ENCODE data around the gene RPAP2.
A peak's percentile ranks its signal among the peaks of the same experiment; 100 is the strongest.

Gene RPAP2

GRCh38 chr1:92446546-92446945, 147.7 kb downstream of the RPAP2 start:
- ATAC-seq (ENCODE audit: insufficient read depth, low read depth), result no peak
- Histone ChIP-seq H3K36me3 (ENCODE audit: insufficient read depth, low read length) (no peaks in the 10 kb centered on the region), H2AFZ (ENCODE audit: low read depth, low read length) (no peak overlapping the region), H3K4me2 (ENCODE audit: insufficient read depth, low read length) (no peak overlapping the region), H3K27me3 (ENCODE audit: insufficient read depth, low read length, poor library complexity) (no peaks in the 10 kb centered on the region), H3K79me2 (ENCODE audit: insufficient read depth, low read length) (no peaks in the 10 kb centered on the region), H3K9me3 (ENCODE audit: insufficient read depth, low read length, severe bottlenecking) (no peaks in the 10 kb centered on the region), H3K4me3 (ENCODE audit: low read depth in 1 of 2, low read length in 2 of 2) (no peak overlapping the region), H3K27ac (ENCODE audit: low read length) (no peak overlapping the region), H3K4me1 (ENCODE audit: insufficient read depth, low read length) (peaks cover 13% of the 10 kb centered on the region), H3K9ac (ENCODE audit: low read depth, low read length) (no peak overlapping the region), H4K20me1 (ENCODE audit: insufficient read depth, low read length) (no peaks in the 10 kb centered on the region)
- no peak for DNase-seq
- TF ChIP-seq EZH2 (IDR thresholded peaks at IDR 0.05; ENCODE audit: borderline replicate concordance, low read depth, low read length, severe bottlenecking) (no peak), CTCF (IDR thresholded peaks at IDR 0.05; ENCODE audit: borderline replicate concordance, extremely low read depth, low read length, poor library complexity, severe bottlenecking) (no peak)

- no peaks in the 10 kb centered on the region for H3K9me3 ChIP-seq (ENCODE audit: insufficient read depth, low read length, severe bottlenecking)
- H3K79me2 ChIP-seq (ENCODE audit: insufficient read depth, low read length), result no peaks in the 10 kb centered on the region
- peak overlapping the region; percentile 34; the same call in 1 of the 2 replicates for H2AFZ ChIP-seq (ENCODE audit: low read depth, low read length)
- TF ChIP-seq EZH2 (IDR thresholded peaks at IDR 0.05; ENCODE audit: borderline replicate concordance, low read depth, low read length, severe bottlenecking) (no peak), CTCF (IDR thresholded peaks at IDR 0.05; ENCODE audit: borderline replicate concordance, extremely low read depth, low read length, poor library complexity, severe bottlenecking) (no peak)
- H3K27me3 ChIP-seq (ENCODE audit: insufficient read depth, low read length, poor library complexity), result no peaks in the 10 kb centered on the region
- H3K4me1 ChIP-seq (ENCODE audit: insufficient read depth, low read length), result peaks cover 13% of the 10 kb centered on the region
- no peak overlapping the region for H3K27ac ChIP-seq (ENCODE audit: low read length)
- H3K4me2 ChIP-seq (ENCODE audit: insufficient read depth, low read length), result no peak overlapping the region
- no peak overlapping the region for H3K4me3 ChIP-seq (ENCODE audit: low read depth in 1 of 2, low read length in 2 of 2)
- no peak overlapping the region for H3K9ac ChIP-seq (ENCODE audit: low read depth, low read length)
- ATAC-seq (ENCODE audit: insufficient read depth, low read depth), result no peak
- no peaks in the 10 kb centered on the region for H3K36me3 ChIP-seq (ENCODE audit: insufficient read depth, low read length)
- DNase-seq, result no peak
- H4K20me1 ChIP-seq (ENCODE audit: insufficient read depth, low read length), result no peaks in the 10 kb centered on the region
These were observed 148.3 kb downstream of the RPAP2 start for GRCh38 chr1:92447033-92447681.

GRCh38 chr1:92447976-92448375, 149.1 kb downstream of the RPAP2 start:
- DNase-seq (no peak), ATAC-seq (ENCODE audit: insufficient read depth, low read depth) (no peak)

More at GRCh38 chr1:92447976-92448375, 149.1 kb downstream of the RPAP2 start:
- Histone ChIP-seq H3K4me2 (ENCODE audit: insufficient read depth, low read length) (no peak overlapping the region), H3K27ac (ENCODE audit: low read length) (no peak overlapping the region), H3K9ac (ENCODE audit: low read depth, low read length) (no peak overlapping the region), H2AFZ (ENCODE audit: low read depth, low read length) (no peak overlapping the region), H3K4me1 (ENCODE audit: insufficient read depth, low read length) (peaks cover 13% of the 10 kb centered on the region), H3K27me3 (ENCODE audit: insufficient read depth, low read length, poor library complexity) (no peaks in the 10 kb centered on the region), H4K20me1 (ENCODE audit: insufficient read depth, low read length) (no peaks in the 10 kb centered on the region), H3K9me3 (ENCODE audit: insufficient read depth, low read length, severe bottlenecking) (no peaks in the 10 kb centered on the region), H3K36me3 (ENCODE audit: insufficient read depth, low read length) (no peaks in the 10 kb centered on the region), H3K79me2 (ENCODE audit: insufficient read depth, low read length) (no peaks in the 10 kb centered on the region), H3K4me3 (ENCODE audit: low read depth in 1 of 2, low read length in 2 of 2) (no peak overlapping the region)
- TF ChIP-seq EZH2 (IDR thresholded peaks at IDR 0.05; ENCODE audit: borderline replicate concordance, low read depth, low read length, severe bottlenecking) (no peak), CTCF (IDR thresholded peaks at IDR 0.05; ENCODE audit: borderline replicate concordance, extremely low read depth, low read length, poor library complexity, severe bottlenecking) (no peak)

Data from DND-41 (cell line).